HCT116 (cell line): ENCODE results near the gene METTL17. TPM values are rescaled to one million over a fixed set of nuclear protein-coding genes. Genes with fewer than 3 reads are reported as not detected.
A peak's percentile ranks its signal among the peaks of the same experiment; 100 is the strongest.
"Not testable (repeated sequence)": the region's sequence is repeated elsewhere in the genome, so short reads cannot be mapped to it uniquely, and the experiment has no call there.

ENCODE experiments used
- ATAC-seq: fragments of 200-7000 bp; cut with Tn5 transposase; 2 replicates; pipeline ENCODE4 v1.9.1; 2020; ENCODE audit warnings: mild to moderate bottlenecking, moderate library complexity
- BruUV-seq: library from RNA; stranded (reverse); fragments of 400-500 nt; replicated peaks from 2 replicates; lab custom pipeline; 2021; lab: Mats Ljungman, UMichigan
- CTCF ChIA-PET: fragments of 300-600 bp; sonication (Branson Sonifier 250); formaldehyde crosslinking; loops from one replicate; lab custom pipeline; 2021; ENCODE audit warnings: antibody characterized with exemption; lab: Charles Lee
- POLR2A ChIA-PET: fragments of 300-600, 350-600 bp; sonication (Branson Sonifier 250); formaldehyde crosslinking; loops from one replicate; lab custom pipeline; 2021; ENCODE audit warnings: antibody characterized with exemption; lab: Charles Lee
- RAD21 ChIA-PET, 2 experiments: fragments of 300-600 bp; sonication (Branson Sonifier 250); formaldehyde crosslinking; loops; one replicate each; lab custom pipeline; 2023; ENCODE audit warnings: low total read pairs in 2 of 2; ENCODE audit not compliant: uncharacterized antibody in 2 of 2, unreplicated experiment in 2 of 2, low non-redundant PET in 1 of 2; lab: Charles Lee
- DNase-seq: peaks from one replicate; pipeline ENCODE4 v3.0.0-alpha.2; 2010; ENCODE audit warnings: low read depth, low spot score
- H2AFZ ChIP-seq: fragments of 200-600 bp; shearing (Covaris generic), sonication (generic); 2 replicates; pipeline ENCODE4 v1.6.1; 2017; ENCODE audit warnings: low read depth, mixed run types, mixed read lengths, antibody characterized with exemption, low read length; ENCODE audit not compliant: poor library complexity, severe bottlenecking
- H3K27ac ChIP-seq: 2 replicates; pipeline ENCODE4 v1.5.1; 2012; ENCODE audit warnings: low read depth, low read length
- H3K27me3 ChIP-seq: fragments of 200-600 bp; sonication (generic); 2 replicates; pipeline ENCODE4 v1.6.1; 2016; ENCODE audit warnings: mixed run types, low read length, mixed read lengths; ENCODE audit not compliant: insufficient read depth
- H3K36me3 ChIP-seq, 2 experiments: fragments of 200-500 bp in 1 of 2; fragments of 200-600 bp in 1 of 2; sonication (Bioruptor generic) in 1 of 2; sonication (generic) in 1 of 2; 2 replicates each; pipeline versions ENCODE4 v1.5.1 to v1.6.1; 2014 to 2016; ENCODE audit warnings: low read length in 2 of 2, inconsistent platforms in 1 of 2, mixed read lengths in 1 of 2, mixed run types in 1 of 2; ENCODE audit not compliant: insufficient read depth in 2 of 2, control insufficient read depth in 1 of 2
- H3K4me1 ChIP-seq, 2 experiments: fragments of 200-600 bp in 1 of 2; sonication (generic) in 1 of 2; 2 replicates each; pipeline versions ENCODE4 v1.5.1 to v1.6.1; 2012 to 2017; ENCODE audit warnings: low read length in 2 of 2, inconsistent platforms in 1 of 2, mild to moderate bottlenecking in 1 of 2, mixed read lengths in 1 of 2, mixed run types in 1 of 2, moderate library complexity in 1 of 2; ENCODE audit not compliant: insufficient read depth in 2 of 2, control insufficient read depth in 1 of 2
- H3K4me2 ChIP-seq: fragments of 200-600 bp; sonication (generic); 2 replicates; pipeline ENCODE4 v1.6.1; 2017; ENCODE audit warnings: mixed run types, low read length, mixed read lengths
- H3K4me3 ChIP-seq, 2 experiments: fragments of 200-600 bp in 1 of 2; sonication (generic) in 1 of 2; replicated peaks in 1 of 2; 2 replicates each; pipeline ENCODE4 v1.5.1; 2011 to 2016; ENCODE audit warnings: low read length in 2 of 2, control low read depth in 1 of 2, low read depth in 1 of 2, mild to moderate bottlenecking in 1 of 2, mixed read lengths in 1 of 2, mixed run types in 1 of 2
- H3K79me2 ChIP-seq: fragments of 200-600 bp; sonication (generic); 2 replicates; pipeline ENCODE4 v1.6.1; 2017; ENCODE audit warnings: mild to moderate bottlenecking, mixed run types, low read length, moderate library complexity, mixed read lengths; ENCODE audit not compliant: insufficient read depth
- H3K9ac ChIP-seq: fragments of 200-600 bp; sonication (generic); 2 replicates; pipeline ENCODE4 v1.6.1; 2016; ENCODE audit warnings: low read length, mixed read lengths
- H3K9me2 ChIP-seq: fragments of 200-600 bp; sonication (generic), shearing (Covaris generic); 2 replicates; pipeline ENCODE4 v1.6.1; 2017; ENCODE audit warnings: mixed run types, mild to moderate bottlenecking, moderate library complexity; ENCODE audit not compliant: insufficient read depth
- H3K9me3 ChIP-seq, 2 experiments: fragments of 200-500 bp in 1 of 2; fragments of 200-600 bp in 1 of 2; sonication (Bioruptor generic) in 1 of 2; sonication (generic) in 1 of 2; 2 replicates each; pipeline ENCODE4 v1.6.1; 2014 to 2017; ENCODE audit warnings: low read length in 2 of 2, mixed read lengths in 2 of 2, inconsistent platforms in 1 of 2, low read depth in 1 of 2, mild to moderate bottlenecking in 1 of 2, mixed run types in 1 of 2, moderate library complexity in 1 of 2; ENCODE audit not compliant: control insufficient read depth in 1 of 2, insufficient read depth in 1 of 2
- H4K20me1 ChIP-seq: fragments of 200-600 bp; sonication (generic), shearing (Covaris generic); 2 replicates; pipeline ENCODE4 v1.6.1; 2017; ENCODE audit warnings: mixed run types, mild to moderate bottlenecking, moderate library complexity; ENCODE audit not compliant: insufficient read depth
- EGR1 ChIP-seq: IDR thresholded peaks from 2 replicates; pipeline ENCODE4 v1.6.1; 2012; ENCODE audit warnings: low read depth
- JUND ChIP-seq: IDR thresholded peaks from 2 replicates; pipeline ENCODE4 v1.6.1; 2012
- ZFX ChIP-seq: fragments of 450-650 bp; IDR thresholded peaks from 2 replicates; pipeline ENCODE4 v1.6.1; 2017
- intact Hi-C: fragments of 100-400 bp; cut with micrococcal nuclease; formaldehyde crosslinking; loops from 2 replicates; pipeline ENCODE4 v1.10.0; 2022
- total RNA-seq: library from RNA; stranded (reverse); gene quantifications from one replicate; pipeline ENCODE4 v1.2.1, GENCODE V29; 2021; ENCODE audit not compliant: unreplicated experiment
- TF ChIP-seq, protein P1 (sequence below): IDR thresholded peaks from 2 replicates; pipeline ENCODE4 v1.6.1; 2012

Gene METTL17
- total RNA-seq, 1 experiment from 2014 or later = 93.5 TPM

DNA sequence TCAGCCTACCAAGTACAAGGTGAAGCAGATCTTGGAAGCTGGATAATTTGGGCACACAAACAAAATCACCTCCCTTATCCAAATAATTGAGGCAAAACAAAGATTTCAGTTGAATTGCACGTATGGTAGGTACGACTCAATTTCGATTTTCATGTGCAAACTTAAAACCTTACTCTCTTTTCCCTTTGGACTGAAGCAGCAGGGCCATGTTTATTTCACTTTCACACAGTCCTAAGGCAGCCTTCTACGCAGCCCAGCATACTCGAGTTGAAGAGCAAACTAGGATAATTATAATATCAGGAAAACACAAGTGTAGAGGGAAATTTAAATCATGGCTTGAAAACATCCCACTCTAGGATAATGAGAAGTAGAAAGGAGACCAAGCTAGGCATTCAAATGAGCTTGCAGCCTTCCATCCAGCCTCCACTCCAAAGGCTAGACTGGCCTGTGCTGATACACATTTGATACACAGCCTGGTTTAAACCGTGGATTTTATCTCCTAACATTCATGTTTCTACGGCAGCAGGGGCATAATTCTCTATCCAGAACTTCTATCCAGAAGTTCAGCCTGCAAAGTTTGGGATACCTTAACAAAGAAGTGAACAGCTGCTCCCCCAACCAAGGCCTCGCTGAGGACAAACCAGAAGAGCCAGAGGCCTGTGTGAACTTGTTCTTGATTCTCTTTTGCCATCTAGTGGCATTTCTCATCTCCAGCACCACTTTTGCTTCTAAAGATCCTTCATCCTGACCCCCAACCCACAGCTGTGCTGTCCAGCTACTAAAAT lies 50.0 kb downstream of the METTL17 start (continued):
- TF ChIP-seq JUND = no peak
- TF ChIP-seq, protein P1, sequence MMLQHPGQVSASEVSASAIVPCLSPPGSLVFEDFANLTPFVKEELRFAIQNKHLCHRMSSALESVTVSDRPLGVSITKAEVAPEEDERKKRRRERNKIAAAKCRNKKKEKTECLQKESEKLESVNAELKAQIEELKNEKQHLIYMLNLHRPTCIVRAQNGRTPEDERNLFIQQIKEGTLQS = no peak
- TF ChIP-seq, all 23 proteins: peak for 3

GRCh38 chr14:21040370-21040925 lies 50.7 kb downstream of the METTL17 start:
- H3K9me3 ChIP-seq = no peaks in the 10 kb centered on the region
- POLR2A ChIA-PET = interaction anchor here (1.8 kb wide), 1 partner anchor 26 kb away, joined by 6 read pairs; no protein-coding TSS in a partner anchor
- 0 out of 2 replicates have a peak, but pooled peaks have one; percentile 6 for ATAC-seq
- no peak overlapping the region for H3K4me3 ChIP-seq
- DNase-seq = no peak
- H4K20me1 ChIP-seq = no peaks in the 10 kb centered on the region
- TF ChIP-seq EGR1 = no peak
- TF ChIP-seq ZFX = 0 out of 2 replicates have a peak, but pooled peaks have one; percentile 0
- TF ChIP-seq, protein P1 = no peak
- H3K4me2 ChIP-seq = no peak overlapping the region
- H2AFZ ChIP-seq = no peak overlapping the region
- no peaks in the 10 kb centered on the region for H3K9me2 ChIP-seq
- no TSS peak for BruUV-seq
- no peak overlapping the region for H3K27ac ChIP-seq
- H3K27me3 ChIP-seq = no peaks in the 10 kb centered on the region
- H3K9ac ChIP-seq = no peak overlapping the region
- CTCF ChIA-PET = interaction anchor here (0.6 to 5.4 kb wide), 17 partner anchors 8 to 357 kb away, joined by 3 to 148 read pairs (median 4); no protein-coding TSS in a partner anchor
- intact Hi-C loops = loop anchor here (1.0 kb wide), 3 partner anchors 26 to 343 kb away; no protein-coding TSS in a partner anchor
- no peaks in the 10 kb centered on the region for H3K36me3 ChIP-seq
- H3K79me2 ChIP-seq = no peaks in the 10 kb centered on the region
- H3K4me1 ChIP-seq = peaks cover 0 to 7% of the 10 kb centered on the region in 2 experiments; a peak in 1 of 4 replicates
- RAD21 ChIA-PET = interaction anchor here (0.6 to 2.2 kb wide), 4 partner anchors 26 to 64 kb away, joined by 3 to 30 read pairs (median 14); no protein-coding TSS in a partner anchor

GRCh38 chr14:21040941-21041340 lies 51.2 kb downstream of the METTL17 start:
- POLR2A ChIA-PET = interaction anchor here (1.8 kb wide), 1 partner anchor 26 kb away, joined by 6 read pairs; no protein-coding TSS in a partner anchor
- DNase-seq, H3K79me2 ChIP-seq, H2AFZ ChIP-seq, H3K27ac ChIP-seq, H3K9ac ChIP-seq, BruUV-seq, H3K9me2 ChIP-seq, H3K4me3 ChIP-seq, H3K27me3 ChIP-seq, H3K9me3 ChIP-seq, H3K4me2 ChIP-seq, H4K20me1 ChIP-seq, H3K36me3 ChIP-seq, H3K4me1 ChIP-seq, ATAC-seq: not testable (repeated sequence)
- intact Hi-C loops = loop anchor here (1.0 kb wide), 3 partner anchors 27 to 344 kb away; no protein-coding TSS in a partner anchor
- RAD21 ChIA-PET = interaction anchor here (1.3 to 2.2 kb wide), 3 partner anchors 26 to 63 kb away, joined by 3 to 30 read pairs (median 24); no protein-coding TSS in a partner anchor
- CTCF ChIA-PET = interaction anchor here (0.8 to 5.4 kb wide), 8 partner anchors 8 to 344 kb away, joined by 3 to 148 read pairs (median 8); no protein-coding TSS in a partner anchor
